Astrocyte (in vitro differentiated cells and primary cell): ENCODE measurements around the gene CTLA4. TPM values are rescaled to one million over a fixed set of nuclear protein-coding genes. Genes with fewer than 3 reads are reported as not detected.

Experiments
- DNase-seq: peaks from one replicate; pipeline ENCODE4 v3.0.0-alpha.2; 2010; ENCODE audit warnings: low read depth
- FAIRE-seq: peaks from 2 replicates; lab custom pipeline; 2011; peaks lifted over from hg19 to GRCh38; lab: Jason Lieb, UNC
- H2AFZ ChIP-seq: 2 replicates; pipeline ENCODE4 v1.6.0; 2012; ENCODE audit warnings: low read depth, low read length, inconsistent platforms
- H3K27ac ChIP-seq: 2 replicates; pipeline ENCODE4 v1.5.1; 2011; ENCODE audit warnings: low read depth, low read length, inconsistent platforms
- H3K27me3 ChIP-seq: 2 replicates; pipeline ENCODE4 v1.6.0; 2011; ENCODE audit warnings: low read length, inconsistent platforms; ENCODE audit not compliant: insufficient read depth
- H3K36me3 ChIP-seq: 2 replicates; pipeline ENCODE4 v1.5.1; 2011; ENCODE audit warnings: low read length, inconsistent platforms; ENCODE audit not compliant: insufficient read depth
- H3K4me1 ChIP-seq: 2 replicates; pipeline ENCODE4 v1.5.1; 2011; ENCODE audit warnings: low read length, inconsistent platforms; ENCODE audit not compliant: insufficient read depth
- H3K4me2 ChIP-seq: 2 replicates; pipeline ENCODE4 v1.6.0; 2012; ENCODE audit warnings: low read length, inconsistent platforms
- H3K4me3 ChIP-seq: 2 replicates; pipeline ENCODE4 v1.5.1; 2011; ENCODE audit warnings: low read depth, mild to moderate bottlenecking, low read length, inconsistent platforms; ENCODE audit not compliant: insufficient read depth
- H3K79me2 ChIP-seq: 2 replicates; pipeline ENCODE4 v1.6.0; 2012; ENCODE audit warnings: mild to moderate bottlenecking, low read length, inconsistent platforms; ENCODE audit not compliant: insufficient read depth
- H3K9ac ChIP-seq: 2 replicates; pipeline ENCODE4 v1.6.0; 2012; ENCODE audit warnings: mild to moderate bottlenecking, low read length, inconsistent platforms
- H3K9me3 ChIP-seq: 2 replicates; pipeline ENCODE4 v1.5.1; 2012; ENCODE audit warnings: low read depth, mild to moderate bottlenecking, low read length, inconsistent platforms; ENCODE audit not compliant: insufficient read depth
- H4K20me1 ChIP-seq: 2 replicates; pipeline ENCODE4 v1.6.0; 2012; ENCODE audit warnings: low read length, inconsistent platforms; ENCODE audit not compliant: insufficient read depth
- H3K27ac Mint-ChIP-seq: one replicate; pipeline ENCODE4 v1.8.0; 2021; ENCODE audit warnings: mild to moderate bottlenecking, mixed read lengths; ENCODE audit not compliant: unreplicated experiment
- H3K27me3 Mint-ChIP-seq: one replicate; pipeline ENCODE4 v1.8.0; 2021; ENCODE audit warnings: low read depth, mixed read lengths; ENCODE audit not compliant: unreplicated experiment
- H3K36me3 Mint-ChIP-seq: one replicate; pipeline ENCODE4 v1.8.0; 2021; ENCODE audit warnings: low read depth, mixed read lengths; ENCODE audit not compliant: unreplicated experiment
- H3K4me1 Mint-ChIP-seq: one replicate; pipeline ENCODE4 v1.8.0; 2021; ENCODE audit warnings: low read depth, mixed read lengths; ENCODE audit not compliant: unreplicated experiment
- H3K4me3 Mint-ChIP-seq: one replicate; pipeline ENCODE4 v1.8.0; 2021; ENCODE audit warnings: mild to moderate bottlenecking, moderate library complexity, mixed read lengths; ENCODE audit not compliant: unreplicated experiment
- H3K9me3 Mint-ChIP-seq: one replicate; pipeline ENCODE4 v1.8.0; 2021; ENCODE audit warnings: mild to moderate bottlenecking, mixed read lengths; ENCODE audit not compliant: unreplicated experiment
- CTCF ChIP-seq: IDR thresholded peaks from 2 replicates; pipeline ENCODE4 v1.5.1; 2011; ENCODE audit warnings: low read depth, mild to moderate bottlenecking, inconsistent platforms, low read length, moderate library complexity; ENCODE audit not compliant: insufficient read depth
- EZH2 ChIP-seq: IDR thresholded peaks from 2 replicates; pipeline ENCODE4 v1.6.1; 2012; ENCODE audit warnings: mild to moderate bottlenecking, low read length, inconsistent platforms; ENCODE audit not compliant: insufficient read depth
- total RNA-seq: library from RNA; stranded (reverse); gene quantifications from 2 replicates; pipeline ENCODE4 v1.2.1, GENCODE V29; 2021

CTLA4 gene
- total RNA-seq, 1 donor from 2014 or later, result not detected

GRCh38 chr2:203835892-203836800 is 31.4 kb upstream of the CTLA4 start:
- Histone ChIP-seq H3K36me3 (no peaks in the 10 kb centered on the region), H4K20me1 (no peaks in the 10 kb centered on the region), H3K4me3 (no peak overlapping the region), H3K4me2 (no peak overlapping the region), H3K27me3 (no peaks in the 10 kb centered on the region), H2AFZ (no peak overlapping the region), H3K27ac (no peak overlapping the region), H3K9ac (no peak overlapping the region), H3K4me1 (no peaks in the 10 kb centered on the region), H3K9me3 (no peaks in the 10 kb centered on the region), H3K79me2 (no peaks in the 10 kb centered on the region)
- Mint-ChIP-seq H3K9me3 (no peaks in the 10 kb centered on the region), H3K4me1 (peaks cover 5% of the 10 kb centered on the region), H3K36me3 (no peaks in the 10 kb centered on the region), H3K4me3 (no peak overlapping the region), H3K27me3 (peaks cover 9% of the 10 kb centered on the region), H3K27ac (no peak overlapping the region)
- TF ChIP-seq CTCF, result no peak
- DNase-seq, result no peak
- FAIRE-seq, result no peak

- H3K4me2 ChIP-seq, result no peak overlapping the region
- H3K27me3 ChIP-seq, result no peaks in the 10 kb centered on the region
- H3K4me1 ChIP-seq, result no peaks in the 10 kb centered on the region
- no peaks in the 10 kb centered on the region for H3K9me3 ChIP-seq
- H3K79me2 ChIP-seq, result no peaks in the 10 kb centered on the region
- Mint-ChIP-seq H3K4me3 (no peak overlapping the region), H3K9me3 (no peaks in the 10 kb centered on the region), H3K27ac (no peak overlapping the region), H3K4me1 (peaks cover 5% of the 10 kb centered on the region), H3K27me3 (peaks cover 7% of the 10 kb centered on the region), H3K36me3 (no peaks in the 10 kb centered on the region)
- no peaks in the 10 kb centered on the region for H3K36me3 ChIP-seq
- no peak overlapping the region for H2AFZ ChIP-seq
- TF ChIP-seq CTCF (no peak), EZH2 (no peak)
- H4K20me1 ChIP-seq, result no peaks in the 10 kb centered on the region
- no peak for FAIRE-seq
- DNase-seq, result no peak
- no peak overlapping the region for H3K4me3 ChIP-seq
- H3K9ac ChIP-seq, result no peak overlapping the region
- H3K27ac ChIP-seq, result no peak overlapping the region
These were observed 26.8 kb upstream of the CTLA4 start for GRCh38 chr2:203840655-203841205.

GRCh38 chr2:203841654-203842053 is 25.9 kb upstream of the CTLA4 start:
- Mint-ChIP-seq H3K36me3 (no peaks in the 10 kb centered on the region), H3K9me3 (no peaks in the 10 kb centered on the region), H3K4me3 (no peak overlapping the region), H3K27ac (no peak overlapping the region), H3K4me1 (peaks cover 5% of the 10 kb centered on the region), H3K27me3 (peaks cover 7% of the 10 kb centered on the region)
- Histone ChIP-seq H3K4me1 (no peaks in the 10 kb centered on the region), H3K27me3 (no peaks in the 10 kb centered on the region), H3K4me3 (no peak overlapping the region), H3K27ac (no peak overlapping the region), H2AFZ (no peak overlapping the region), H3K4me2 (no peak overlapping the region), H3K79me2 (no peaks in the 10 kb centered on the region), H4K20me1 (no peaks in the 10 kb centered on the region), H3K9me3 (no peaks in the 10 kb centered on the region), H3K9ac (no peak overlapping the region), H3K36me3 (no peaks in the 10 kb centered on the region)
- DNase-seq, result no peak
- no peak for FAIRE-seq
- TF ChIP-seq EZH2, result no peak
- no peak for TF ChIP-seq CTCF
